Urothelium cell line (cell line): ENCODE data around the gene HSD17B2.

Experiments
- DNase-seq: peaks from one replicate; pipeline ENCODE4 v3.0.0; 2011; ENCODE audit warnings: low spot score, mixed read lengths
- FAIRE-seq: peaks from 2 replicates; lab custom pipeline; 2011; peaks lifted over from hg19 to GRCh38; lab: Jason Lieb, UNC

HSD17B2 gene

DNA sequence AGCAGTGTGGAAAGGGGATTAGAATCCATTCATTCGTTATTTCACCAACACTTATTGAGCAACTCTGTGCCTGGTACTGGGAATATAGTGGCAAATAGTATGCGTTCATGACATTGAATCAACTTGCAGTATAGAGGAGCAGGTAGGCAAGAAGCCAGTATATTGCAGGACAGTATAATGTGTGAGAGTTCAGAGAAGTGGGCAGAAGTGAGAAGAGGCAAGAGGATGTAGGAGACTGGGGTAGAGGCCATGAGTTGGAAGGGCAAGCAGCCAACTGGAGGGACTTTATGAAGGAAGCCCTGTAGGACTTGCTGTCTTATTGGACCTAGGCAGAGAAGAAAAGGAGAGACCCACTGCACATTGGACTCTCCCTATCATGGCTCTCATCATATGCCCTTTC lies 12.3 kb downstream of the HSD17B2 start:
- FAIRE-seq, result no peak
- no peak for DNase-seq

- DNase-seq, result no peak
- FAIRE-seq, result no peak
Observed at GRCh38 chr16:82047787-82048186, 12.7 kb downstream of the HSD17B2 start.

DNA sequence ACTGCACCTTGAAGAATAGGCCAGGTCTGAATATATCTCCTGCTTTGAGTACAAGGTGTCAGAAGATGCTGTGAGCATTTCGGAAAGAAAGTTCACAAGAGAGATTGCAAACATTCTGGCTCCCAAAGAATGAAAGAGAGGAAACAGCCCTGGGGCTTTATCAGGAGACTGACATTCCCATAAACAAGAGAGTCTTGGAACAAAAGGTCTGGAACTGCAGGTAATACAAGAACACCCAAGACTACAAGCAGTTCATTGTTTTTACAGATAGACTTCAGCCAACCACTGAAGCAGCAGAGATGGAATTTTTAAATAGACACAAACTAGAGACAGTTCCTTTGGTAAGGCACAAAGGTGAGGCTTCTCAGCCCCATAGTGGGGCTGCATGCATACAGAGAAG lies 14.4 kb downstream of the HSD17B2 start:
- FAIRE-seq (no peak), DNase-seq (no peak)

- DNase-seq, result no peak
- no peak for FAIRE-seq
Observed at GRCh38 chr16:82050506-82050905, 15.5 kb downstream of the HSD17B2 start.

- FAIRE-seq (no peak), DNase-seq (no peak)
Observed at GRCh38 chr16:82050909-82051357, 15.9 kb downstream of the HSD17B2 start.

DNA sequence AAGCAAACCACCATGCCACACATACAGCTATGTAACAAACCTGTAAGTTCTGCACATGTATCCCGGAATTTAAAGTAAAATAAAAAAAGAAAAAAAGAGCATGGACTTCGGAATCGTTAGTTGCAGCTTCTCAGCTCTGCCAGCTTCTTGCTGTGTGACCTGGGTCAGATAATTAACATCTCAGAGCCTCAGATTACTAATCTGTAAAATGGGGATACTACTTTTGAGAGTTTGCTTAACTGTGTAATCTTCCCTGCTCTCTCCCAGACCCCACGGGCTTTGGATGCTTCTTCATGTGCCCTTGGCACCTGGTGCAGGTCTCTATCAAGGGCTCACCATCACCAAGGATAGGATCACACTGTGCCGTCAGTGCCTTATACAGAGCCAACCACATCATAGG lies 16.6 kb downstream of the HSD17B2 start:
- DNase-seq (no peak), FAIRE-seq (no peak)

DNA sequence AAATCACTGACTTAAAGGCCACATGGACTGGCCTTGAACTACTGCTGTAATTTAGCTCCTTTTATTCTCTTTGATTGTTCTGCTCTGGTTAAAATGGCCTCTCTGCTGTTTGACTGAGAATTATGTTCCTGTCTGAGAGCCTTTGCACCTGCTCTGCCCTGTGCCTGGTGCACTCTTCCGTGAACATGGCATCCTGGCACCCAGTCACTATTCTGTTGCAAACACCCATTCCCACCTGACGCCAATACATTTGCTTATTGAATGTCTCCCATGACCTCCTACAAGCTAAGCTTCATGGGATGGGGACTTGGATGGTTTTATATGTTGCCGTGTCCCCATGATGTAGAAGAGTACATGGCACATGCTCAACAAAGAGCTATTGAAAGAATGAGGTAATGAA lies 20.1 kb downstream of the HSD17B2 start:
- DNase-seq, result no peak
- no peak for FAIRE-seq

DNA sequence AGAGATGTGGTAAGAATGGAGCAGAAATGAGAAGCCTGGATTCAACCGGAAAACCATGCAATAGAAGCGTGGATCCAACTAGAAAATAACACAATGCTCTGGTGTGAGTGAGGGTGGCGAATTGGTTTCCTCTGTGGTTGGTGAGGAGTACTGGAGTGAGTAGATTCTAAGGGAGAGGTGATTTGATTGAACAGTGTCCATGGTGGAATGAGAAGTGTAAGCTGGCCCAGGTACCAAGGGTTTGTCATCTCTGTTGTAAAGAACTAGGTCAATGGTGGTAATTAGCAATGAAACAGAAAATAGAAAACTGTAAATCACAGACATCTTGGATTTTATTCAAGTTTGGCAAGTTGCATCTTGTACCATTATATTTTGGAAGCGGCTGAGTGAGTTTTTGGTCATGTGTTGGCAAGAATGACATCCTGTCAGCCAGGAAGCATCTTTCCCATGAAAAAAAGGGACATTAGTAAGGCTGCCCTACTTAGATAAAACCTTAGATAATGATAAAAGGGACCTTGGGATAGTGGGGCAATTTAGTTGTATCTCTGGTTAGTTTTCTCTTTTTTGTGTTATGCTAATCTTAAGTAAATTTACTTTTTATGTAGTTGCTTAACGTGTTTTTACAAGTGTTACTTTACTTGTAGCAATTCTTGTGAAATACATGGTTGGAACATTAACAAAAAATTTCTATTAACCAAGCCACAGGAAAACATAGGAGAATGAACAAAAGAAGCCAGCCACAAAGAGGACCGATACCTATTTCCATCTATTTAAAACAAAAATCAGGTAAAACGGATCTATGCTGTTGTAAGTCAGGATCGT lies 20.9 kb downstream of the HSD17B2 start:
- DNase-seq (no peak), FAIRE-seq (no peak)

- no peak for DNase-seq
- FAIRE-seq, result no peak
Observed at GRCh38 chr16:82056550-82056896, 21.5 kb downstream of the HSD17B2 start.

GRCh38 chr16:82059161-82059982 lies 24.3 kb downstream of the HSD17B2 start:
- no peak for FAIRE-seq
- no peak for DNase-seq

- DNase-seq, result no peak
- no peak for FAIRE-seq
Observed at GRCh38 chr16:82059983-82060421, 24.9 kb downstream of the HSD17B2 start.

DNA sequence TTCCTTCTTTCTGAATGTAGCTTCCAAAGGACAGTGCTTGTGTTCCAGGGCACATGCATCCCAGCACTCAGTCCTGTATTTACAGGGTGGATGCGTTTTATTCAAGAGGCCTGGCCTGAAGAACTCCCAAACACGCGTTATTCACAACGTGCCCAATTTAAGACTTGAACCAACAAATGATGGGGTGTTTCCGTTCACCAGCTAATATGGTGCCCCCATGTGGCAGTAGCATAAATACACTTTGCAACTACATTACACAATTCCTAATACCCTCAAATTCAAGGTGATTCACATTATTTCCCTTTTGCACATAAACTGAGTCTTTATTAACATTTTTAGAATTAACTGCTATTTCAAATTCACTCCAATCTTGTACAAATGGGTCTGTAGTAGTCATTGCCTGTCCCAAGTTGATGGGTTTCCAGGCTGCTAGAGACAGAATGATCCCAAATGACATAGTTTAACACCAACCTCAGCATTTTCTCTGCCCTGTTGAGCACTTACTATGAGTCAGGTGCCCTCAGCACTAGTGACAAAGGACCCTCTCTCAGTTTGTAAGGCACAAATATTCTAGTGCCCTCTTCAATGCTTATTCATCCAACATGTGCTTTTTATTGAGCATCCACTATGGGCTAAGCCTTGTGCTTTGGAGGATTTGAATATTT lies 26.9 kb downstream of the HSD17B2 start:
- DNase-seq, result peak; percentile 38
- FAIRE-seq, result no peak

GRCh38 chr16:82062645-82063058 lies 27.6 kb downstream of the HSD17B2 start:
- DNase-seq (no peak), FAIRE-seq (no peak)

DNA sequence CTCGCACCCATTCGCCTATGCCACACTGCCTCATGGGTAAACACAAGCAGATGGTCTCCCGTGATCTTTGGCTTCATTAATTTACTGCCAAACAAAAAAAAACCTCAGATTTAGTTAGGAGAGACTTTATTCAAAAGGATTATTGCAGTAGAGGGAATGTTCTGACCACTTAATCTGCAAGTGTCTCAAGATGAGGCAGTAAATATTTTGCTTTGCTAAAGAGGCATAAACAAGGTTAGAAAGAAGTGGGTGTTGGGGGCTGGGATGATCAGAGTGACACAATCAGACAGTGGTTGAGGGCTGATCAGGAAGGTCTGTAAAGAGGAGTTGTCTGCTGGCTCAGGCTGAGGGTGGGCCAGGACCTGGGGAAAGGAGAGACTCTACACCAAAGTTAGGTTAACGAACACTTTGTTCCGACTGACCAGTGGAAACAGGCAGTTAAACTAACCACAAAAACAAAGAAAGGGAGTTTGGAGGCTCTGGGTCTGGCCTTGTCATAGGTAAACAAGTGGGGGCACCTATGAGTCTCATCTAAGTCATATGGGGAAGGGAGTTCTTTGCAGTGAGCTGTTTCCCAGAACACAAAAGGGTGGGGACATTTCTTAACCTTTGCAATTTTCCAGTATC lies 28.5 kb downstream of the HSD17B2 start:
- DNase-seq, result no peak

DNA sequence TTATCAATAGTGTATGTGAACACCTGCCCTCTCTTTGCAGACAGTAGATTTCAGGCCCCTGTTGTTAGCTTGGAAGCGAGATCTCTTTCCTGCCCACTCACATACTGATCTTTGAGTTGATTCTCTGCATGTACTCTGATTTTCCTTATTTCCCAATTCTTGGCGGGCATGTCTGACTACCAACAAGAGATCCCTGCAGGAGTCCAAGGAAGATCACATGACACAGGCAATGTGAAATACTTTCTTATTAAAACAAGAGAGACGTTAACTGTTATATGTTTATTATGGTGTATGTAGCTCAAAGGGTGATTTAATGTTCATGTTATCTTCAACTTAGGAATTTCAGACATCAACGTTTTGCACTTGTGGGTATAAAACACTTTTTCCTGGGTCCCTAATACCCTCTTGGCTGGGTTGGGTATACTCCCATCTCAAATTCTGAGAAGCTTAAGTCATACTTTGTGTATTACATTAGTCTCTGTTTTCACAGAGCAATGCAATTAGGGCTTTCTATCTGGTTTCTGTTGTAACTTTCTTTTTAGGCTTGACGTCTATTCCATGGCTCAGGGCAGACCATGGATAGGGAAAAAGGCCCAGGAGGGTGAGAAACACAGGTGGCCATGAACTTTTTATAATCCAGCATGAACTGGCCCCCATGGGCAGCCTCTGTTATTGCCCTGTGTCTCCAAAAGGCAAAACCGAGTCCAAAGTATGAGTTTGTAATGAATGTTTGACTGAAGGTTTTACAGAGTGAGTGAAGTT lies 32.2 kb downstream of the HSD17B2 start:
- FAIRE-seq, result no peak
- no peak for DNase-seq

More for the DNA sequence above, 28.5 kb downstream of the HSD17B2 start:
- FAIRE-seq, result no peak

DNA sequence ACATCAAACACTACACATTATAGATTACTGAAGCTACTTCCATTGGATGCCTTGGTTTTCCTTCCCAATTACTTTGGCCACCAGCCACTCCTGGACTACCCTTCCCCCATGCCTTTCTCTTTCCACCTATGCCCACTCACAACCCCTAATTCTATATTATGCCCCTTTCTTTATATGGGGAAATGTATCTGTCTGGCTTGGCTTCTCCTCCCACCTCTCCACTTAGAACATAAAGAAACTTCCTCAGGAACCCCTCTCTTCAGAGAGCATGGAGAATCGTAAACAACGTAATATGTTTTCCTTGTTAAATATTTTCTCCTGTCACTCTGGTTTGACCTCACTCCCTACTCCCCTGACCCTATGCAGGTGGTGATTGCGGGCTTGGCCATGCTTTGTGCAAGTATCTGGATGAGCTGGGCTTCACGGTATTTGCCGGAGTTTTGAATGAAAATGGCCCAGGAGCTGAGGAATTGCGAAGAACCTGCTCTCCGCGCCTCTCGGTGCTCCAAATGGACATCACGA lies 32.8 kb downstream of the HSD17B2 start:
- DNase-seq (no peak), FAIRE-seq (no peak)

- peak; percentile 71 for FAIRE-seq
- peak; percentile 74 for DNase-seq
Observed at GRCh38 chr16:82070656-82071369, 35.8 kb downstream of the HSD17B2 start.

DNA sequence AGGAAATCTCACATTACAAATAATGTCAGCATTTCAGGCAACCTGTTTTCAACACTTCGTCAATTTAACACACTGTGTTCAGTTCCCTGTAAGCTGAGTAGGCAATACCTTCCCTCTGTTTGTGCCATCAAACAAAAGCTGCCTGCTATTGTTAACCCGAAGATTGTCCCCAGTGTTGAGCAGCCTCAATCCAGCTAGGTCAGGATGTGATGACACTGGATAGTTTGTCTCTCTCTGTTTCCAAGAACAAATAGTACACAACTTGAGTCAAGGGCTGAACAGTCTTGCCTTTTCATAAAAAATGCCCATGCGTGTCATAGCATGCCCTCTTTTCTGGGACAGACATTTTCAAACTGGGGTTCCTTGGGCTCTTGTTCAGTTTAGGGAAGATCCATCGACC lies 36.4 kb downstream of the HSD17B2 start:
- DNase-seq, result peak; percentile 12
- peak; percentile 66 for FAIRE-seq

DNA sequence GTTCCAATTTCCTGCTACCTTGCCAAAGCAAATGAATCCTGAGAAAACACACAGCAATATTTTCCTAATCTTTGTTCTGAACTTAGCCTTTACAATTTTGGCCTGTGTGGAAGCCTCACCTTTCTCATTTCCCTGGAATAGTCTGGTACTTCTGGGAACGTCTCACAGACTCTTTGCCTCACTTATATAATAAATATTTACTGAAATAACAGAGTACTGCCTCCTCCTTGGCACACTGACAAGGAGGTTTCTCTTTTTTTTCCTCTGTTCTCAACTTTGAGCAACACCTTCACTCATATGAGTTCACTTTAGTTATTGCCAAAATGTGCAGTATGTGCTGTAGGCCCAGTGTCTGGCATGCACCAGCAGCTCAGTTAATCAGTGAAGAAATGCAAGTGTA lies 37.3 kb downstream of the HSD17B2 start:
- DNase-seq, result no peak
- no peak for FAIRE-seq
